ENCODE measurements around the gene PPIP5K1. TPM values are rescaled to one million over a fixed set of nuclear protein-coding genes. Genes with fewer than 3 reads are reported as not detected.

Gene PPIP5K1
- total RNA-seq, 1 experiment from 2014 or later: 64.0 TPM

GRCh38 chr15:43484455-43484854 lies 105.6 kb downstream of the PPIP5K1 start:
- H3K9me3 Mint-ChIP-seq (ENCODE audit: unreplicated experiment): no peaks in the 10 kb centered on the region
- no peak for TF ChIP-seq CTCF (IDR thresholded peaks at IDR 0.05; ENCODE audit: unreplicated experiment)
- H3K4me1 Mint-ChIP-seq (ENCODE audit: insufficient read depth, unreplicated experiment): peaks cover 14% of the 10 kb centered on the region
- intact Hi-C loops (cut with micrococcal nuclease): no loop called here
- no peak overlapping the region for H3K27ac Mint-ChIP-seq (ENCODE audit: low read depth, unreplicated experiment)
- POLR2A ChIA-PET: interaction anchor here (1.4 kb wide), 1 partner anchor 11 kb away, joined by 6 read pairs; no protein-coding TSS in a partner anchor
- no peak for DNase-seq (ENCODE audit: unreplicated experiment)
- no peaks in the 10 kb centered on the region for H3K27me3 Mint-ChIP-seq (ENCODE audit: insufficient read depth, unreplicated experiment)
- CTCF ChIA-PET: no interaction called here
- H3K4me3 Mint-ChIP-seq (ENCODE audit: unreplicated experiment): no peak overlapping the region
- BruUV-seq (replicated peaks): no TSS peak
- peaks cover 79% of the 10 kb centered on the region for H3K36me3 Mint-ChIP-seq (ENCODE audit: insufficient read depth, unreplicated experiment)

Other genes with a start within 250 kb of the PPIP5K1 start
- gene ZSCAN29, start 219.2 kb downstream of the PPIP5K1 start, total RNA-seq (2022): 38.7 and 38.9 TPM in 2 replicates
- gene TUBGCP4, start 219.1 kb downstream of the PPIP5K1 start, total RNA-seq (2022): 23.3 and 31.4 TPM in 2 replicates
- gene TP53BP1, start 97.1 kb downstream of the PPIP5K1 start, total RNA-seq (2022): 38.8 and 53.5 TPM in 2 replicates
- gene MAP1A, start 72.6 kb downstream of the PPIP5K1 start, total RNA-seq (2022): 0.09 and 0.17 TPM in 2 replicates
- 10.8 and 19.0 TPM in 2 replicates for gene CKMT1B, start 3.8 kb upstream of the PPIP5K1 start, total RNA-seq (2022)
- 0.98 and 1.0 TPM in 2 replicates for gene STRC, start 28.6 kb upstream of the PPIP5K1 start, total RNA-seq (2022)
- 7.0 and 7.5 TPM in 2 replicates for gene CATSPER2, start 58.6 kb upstream of the PPIP5K1 start, total RNA-seq (2022)
- gene CKMT1A, start 103.7 kb upstream of the PPIP5K1 start, total RNA-seq (2022): 11.4 and 27.5 TPM in 2 replicates
- gene PDIA3, start 156.2 kb upstream of the PPIP5K1 start, total RNA-seq (2022): 630 and 765 TPM in 2 replicates
- 0.61 and 0.86 TPM in 2 replicates for gene ELL3, start 186.8 kb upstream of the PPIP5K1 start, total RNA-seq (2022)
- gene SERF2, start 202.1 kb upstream of the PPIP5K1 start, total RNA-seq (2022): 697 and 717 TPM in 2 replicates
- 0.20 TPM in 1 of 2 replicates, not detected in the other for gene SERINC4, start 210.0 kb upstream of the PPIP5K1 start, total RNA-seq (2022)
- 31.1 and 34.5 TPM in 2 replicates for gene HYPK, start 210.4 kb upstream of the PPIP5K1 start, total RNA-seq (2022)
- 23.0 and 26.5 TPM in 2 replicates for gene MFAP1, start 234.5 kb upstream of the PPIP5K1 start, total RNA-seq (2022)
- gene WDR76, start 236.8 kb upstream of the PPIP5K1 start, total RNA-seq (2022): 3.0 and 6.9 TPM in 2 replicates